Ovary (tissue), 3 donors: ENCODE results near the gene ST3GAL3.

ENCODE experiments used
- POLR2A ChIP-seq: fragments of 450-650 bp; IDR thresholded peaks from one replicate; pipeline ENCODE4 v1.6.1; 2017; ENCODE audit warnings: antibody characterized with exemption, mild to moderate bottlenecking, moderate library complexity
- TF ChIP-seq, protein P1 (sequence below), 3 donors: fragments of 450-650 bp in 2 of 3; fragments of 200-600 bp in 1 of 3; IDR thresholded peaks; one replicate each; pipeline versions ENCODE4 v1.5.1 to v1.8.0; 2016 to 2022; ENCODE audit warnings: antibody characterized with exemption in 3 of 3, mild to moderate bottlenecking in 1 of 3
- donor health status: DM: no; HTN: no; CAD: no.

DNA sequence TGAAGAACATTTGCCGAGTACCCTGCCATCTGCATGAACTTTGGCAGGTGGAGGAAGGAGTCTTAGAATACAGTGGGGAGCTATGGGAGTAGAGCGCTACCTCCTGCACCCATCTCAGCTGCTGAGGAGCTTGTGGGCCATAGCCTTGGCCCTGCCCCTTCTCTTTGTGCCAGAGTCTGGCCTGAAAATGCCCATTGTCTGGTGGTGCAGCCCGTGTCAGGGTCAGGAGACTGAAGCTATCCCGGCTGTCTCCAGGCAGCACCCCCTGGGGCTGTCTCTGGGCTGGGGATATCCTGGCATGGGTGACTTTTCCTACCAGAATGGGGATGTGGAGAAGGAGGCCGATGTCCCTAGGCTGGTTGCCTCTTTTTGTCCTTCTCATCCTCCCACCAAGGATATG is 246.7 kb downstream of the ST3GAL3 start:
- TF ChIP-seq, protein P1, sequence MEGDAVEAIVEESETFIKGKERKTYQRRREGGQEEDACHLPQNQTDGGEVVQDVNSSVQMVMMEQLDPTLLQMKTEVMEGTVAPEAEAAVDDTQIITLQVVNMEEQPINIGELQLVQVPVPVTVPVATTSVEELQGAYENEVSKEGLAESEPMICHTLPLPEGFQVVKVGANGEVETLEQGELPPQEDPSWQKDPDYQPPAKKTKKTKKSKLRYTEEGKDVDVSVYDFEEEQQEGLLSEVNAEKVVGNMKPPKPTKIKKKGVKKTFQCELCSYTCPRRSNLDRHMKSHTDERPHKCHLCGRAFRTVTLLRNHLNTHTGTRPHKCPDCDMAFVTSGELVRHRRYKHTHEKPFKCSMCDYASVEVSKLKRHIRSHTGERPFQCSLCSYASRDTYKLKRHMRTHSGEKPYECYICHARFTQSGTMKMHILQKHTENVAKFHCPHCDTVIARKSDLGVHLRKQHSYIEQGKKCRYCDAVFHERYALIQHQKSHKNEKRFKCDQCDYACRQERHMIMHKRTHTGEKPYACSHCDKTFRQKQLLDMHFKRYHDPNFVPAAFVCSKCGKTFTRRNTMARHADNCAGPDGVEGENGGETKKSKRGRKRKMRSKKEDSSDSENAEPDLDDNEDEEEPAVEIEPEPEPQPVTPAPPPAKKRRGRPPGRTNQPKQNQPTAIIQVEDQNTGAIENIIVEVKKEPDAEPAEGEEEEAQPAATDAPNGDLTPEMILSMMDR (IDR thresholded peaks at IDR 0.05): no peak
- TF ChIP-seq POLR2A: no peak
